Measurements from ENCODE around the gene MINDY2.

Gene MINDY2

GRCh38 chr15:58777107-58777506 lies 6.0 kb downstream of the MINDY2 start:
- no peak for TF ChIP-seq CTCF (IDR thresholded peaks at IDR 0.05; ENCODE audit: control insufficient read depth, extremely low read depth, insufficient read depth)
- no peak for DNase-seq (ENCODE audit: low read depth)
- no peak overlapping the region for H3K4me3 ChIP-seq (ENCODE audit: low read depth, low read length)

GRCh38 chr15:58779554-58779953 lies 8.5 kb downstream of the MINDY2 start:
- no peak for DNase-seq (ENCODE audit: low read depth)
- H3K4me3 ChIP-seq (ENCODE audit: low read depth, low read length) = no peak overlapping the region
- TF ChIP-seq CTCF (IDR thresholded peaks at IDR 0.05; ENCODE audit: control insufficient read depth, extremely low read depth, insufficient read depth) = no peak

GRCh38 chr15:58785355-58785754 lies 14.3 kb downstream of the MINDY2 start:
- no peak for DNase-seq (ENCODE audit: low read depth)
- H3K4me3 ChIP-seq (ENCODE audit: low read depth, low read length) = no peak overlapping the region
- no peak for TF ChIP-seq CTCF (IDR thresholded peaks at IDR 0.05; ENCODE audit: control insufficient read depth, extremely low read depth, insufficient read depth)

- TF ChIP-seq CTCF (IDR thresholded peaks at IDR 0.05; ENCODE audit: control insufficient read depth, extremely low read depth, insufficient read depth) = no peak
- no peak for DNase-seq (ENCODE audit: low read depth)
- no peak overlapping the region for H3K4me3 ChIP-seq (ENCODE audit: low read depth, low read length)
These were observed 17.1 kb downstream of the MINDY2 start for GRCh38 chr15:58788056-58788710.

- no peak for TF ChIP-seq CTCF (IDR thresholded peaks at IDR 0.05; ENCODE audit: control insufficient read depth, extremely low read depth, insufficient read depth)
- no peak for DNase-seq (ENCODE audit: low read depth)
- no peak overlapping the region for H3K4me3 ChIP-seq (ENCODE audit: low read depth, low read length)
These were observed 22.8 kb downstream of the MINDY2 start for GRCh38 chr15:58793862-58794261.

DNA sequence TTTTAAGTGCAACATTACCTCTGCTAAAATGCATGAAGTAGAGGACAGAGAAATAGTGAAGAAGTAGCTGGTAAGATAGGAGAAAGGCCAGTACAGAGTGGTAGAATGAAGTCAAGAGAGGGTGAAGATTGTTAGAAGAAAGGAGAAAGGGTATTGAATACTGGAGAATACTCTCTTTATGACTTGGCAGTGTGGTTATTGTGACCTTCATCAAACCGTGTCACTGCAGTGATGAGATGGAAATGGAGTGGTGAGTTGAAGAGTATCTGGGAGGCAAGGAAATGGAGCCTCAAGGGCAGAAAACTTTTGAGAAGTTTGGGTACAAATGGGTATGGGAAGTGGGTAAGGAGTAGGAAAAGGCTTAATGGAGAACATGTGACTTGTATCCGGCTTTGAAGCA lies 24.7 kb downstream of the MINDY2 start:
- H3K4me3 ChIP-seq (ENCODE audit: low read depth, low read length) = no peak overlapping the region
- no peak for DNase-seq (ENCODE audit: low read depth)
- no peak for TF ChIP-seq CTCF (IDR thresholded peaks at IDR 0.05; ENCODE audit: control insufficient read depth, extremely low read depth, insufficient read depth)

- DNase-seq (ENCODE audit: low read depth) = no peak
- no peak for TF ChIP-seq CTCF (IDR thresholded peaks at IDR 0.05; ENCODE audit: control insufficient read depth, extremely low read depth, insufficient read depth)
- H3K4me3 ChIP-seq (ENCODE audit: low read depth, low read length) = no peak overlapping the region
These were observed 26.4 kb downstream of the MINDY2 start for GRCh38 chr15:58797505-58797904.

All from LNCaP clone FGC (cell line).